ENCODE measurements around the gene OR8D1.

DNA sequence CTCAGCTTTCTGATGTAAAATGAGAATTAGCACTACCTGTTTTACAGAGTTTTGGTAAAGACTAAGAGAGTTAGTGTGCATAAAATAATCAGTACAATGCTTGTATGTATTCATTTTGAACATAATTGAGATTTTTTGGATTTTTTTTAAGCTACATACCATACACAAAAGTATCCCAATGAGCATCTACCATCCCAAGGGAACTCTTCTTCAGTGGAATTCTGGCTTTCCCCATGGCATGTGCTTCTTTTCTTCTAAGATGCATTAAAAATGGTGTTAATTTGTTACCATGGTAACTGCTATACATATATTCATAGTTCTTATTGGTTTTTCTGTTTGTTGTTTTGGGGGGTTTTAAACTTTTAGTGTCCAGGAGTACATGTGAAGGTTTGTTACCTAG, 17.7 kb downstream of the OR8D1 start:
- TF ChIP-seq, protein P1, sequence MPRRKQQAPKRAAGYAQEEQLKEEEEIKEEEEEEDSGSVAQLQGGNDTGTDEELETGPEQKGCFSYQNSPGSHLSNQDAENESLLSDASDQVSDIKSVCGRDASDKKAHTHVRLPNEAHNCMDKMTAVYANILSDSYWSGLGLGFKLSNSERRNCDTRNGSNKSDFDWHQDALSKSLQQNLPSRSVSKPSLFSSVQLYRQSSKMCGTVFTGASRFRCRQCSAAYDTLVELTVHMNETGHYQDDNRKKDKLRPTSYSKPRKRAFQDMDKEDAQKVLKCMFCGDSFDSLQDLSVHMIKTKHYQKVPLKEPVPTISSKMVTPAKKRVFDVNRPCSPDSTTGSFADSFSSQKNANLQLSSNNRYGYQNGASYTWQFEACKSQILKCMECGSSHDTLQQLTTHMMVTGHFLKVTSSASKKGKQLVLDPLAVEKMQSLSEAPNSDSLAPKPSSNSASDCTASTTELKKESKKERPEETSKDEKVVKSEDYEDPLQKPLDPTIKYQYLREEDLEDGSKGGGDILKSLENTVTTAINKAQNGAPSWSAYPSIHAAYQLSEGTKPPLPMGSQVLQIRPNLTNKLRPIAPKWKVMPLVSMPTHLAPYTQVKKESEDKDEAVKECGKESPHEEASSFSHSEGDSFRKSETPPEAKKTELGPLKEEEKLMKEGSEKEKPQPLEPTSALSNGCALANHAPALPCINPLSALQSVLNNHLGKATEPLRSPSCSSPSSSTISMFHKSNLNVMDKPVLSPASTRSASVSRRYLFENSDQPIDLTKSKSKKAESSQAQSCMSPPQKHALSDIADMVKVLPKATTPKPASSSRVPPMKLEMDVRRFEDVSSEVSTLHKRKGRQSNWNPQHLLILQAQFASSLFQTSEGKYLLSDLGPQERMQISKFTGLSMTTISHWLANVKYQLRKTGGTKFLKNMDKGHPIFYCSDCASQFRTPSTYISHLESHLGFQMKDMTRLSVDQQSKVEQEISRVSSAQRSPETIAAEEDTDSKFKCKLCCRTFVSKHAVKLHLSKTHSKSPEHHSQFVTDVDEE (CRISPR knock-in tag; IDR thresholded peaks at IDR 0.05): no peak
- TF ChIP-seq ZFP3 (CRISPR knock-in tag; IDR thresholded peaks at IDR 0.05) (no peak), ARNTL (CRISPR knock-in tag; IDR thresholded peaks at IDR 0.05; ENCODE audit: borderline replicate concordance, low read depth) (no peak), ZFP30 (CRISPR knock-in tag; IDR thresholded peaks at IDR 0.05) (no peak), OSR1 (CRISPR knock-in tag; IDR thresholded peaks at IDR 0.05) (no peak), ESRRG (CRISPR knock-in tag; IDR thresholded peaks at IDR 0.05) (no peak), RARB (CRISPR knock-in tag; IDR thresholded peaks at IDR 0.05) (no peak), TOX (CRISPR knock-in tag; IDR thresholded peaks at IDR 0.05; ENCODE audit: borderline replicate concordance) (no peak), GLIS3 (CRISPR knock-in tag; IDR thresholded peaks at IDR 0.05) (no peak), TCF4 (CRISPR knock-in tag; IDR thresholded peaks at IDR 0.05; ENCODE audit: borderline replicate concordance) (no peak), ZNF70 (CRISPR knock-in tag; IDR thresholded peaks at IDR 0.05) (no peak)
- TF ChIP-seq, protein P2, sequence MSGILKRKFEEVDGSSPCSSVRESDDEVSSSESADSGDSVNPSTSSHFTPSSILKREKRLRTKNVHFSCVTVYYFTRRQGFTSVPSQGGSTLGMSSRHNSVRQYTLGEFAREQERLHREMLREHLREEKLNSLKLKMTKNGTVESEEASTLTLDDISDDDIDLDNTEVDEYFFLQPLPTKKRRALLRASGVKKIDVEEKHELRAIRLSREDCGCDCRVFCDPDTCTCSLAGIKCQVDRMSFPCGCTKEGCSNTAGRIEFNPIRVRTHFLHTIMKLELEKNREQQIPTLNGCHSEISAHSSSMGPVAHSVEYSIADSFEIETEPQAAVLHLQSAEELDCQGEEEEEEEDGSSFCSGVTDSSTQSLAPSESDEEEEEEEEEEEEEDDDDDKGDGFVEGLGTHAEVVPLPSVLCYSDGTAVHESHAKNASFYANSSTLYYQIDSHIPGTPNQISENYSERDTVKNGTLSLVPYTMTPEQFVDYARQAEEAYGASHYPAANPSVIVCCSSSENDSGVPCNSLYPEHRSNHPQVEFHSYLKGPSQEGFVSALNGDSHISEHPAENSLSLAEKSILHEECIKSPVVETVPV (CRISPR knock-in tag; IDR thresholded peaks at IDR 0.05): no peak
- TF ChIP-seq, protein P3, sequence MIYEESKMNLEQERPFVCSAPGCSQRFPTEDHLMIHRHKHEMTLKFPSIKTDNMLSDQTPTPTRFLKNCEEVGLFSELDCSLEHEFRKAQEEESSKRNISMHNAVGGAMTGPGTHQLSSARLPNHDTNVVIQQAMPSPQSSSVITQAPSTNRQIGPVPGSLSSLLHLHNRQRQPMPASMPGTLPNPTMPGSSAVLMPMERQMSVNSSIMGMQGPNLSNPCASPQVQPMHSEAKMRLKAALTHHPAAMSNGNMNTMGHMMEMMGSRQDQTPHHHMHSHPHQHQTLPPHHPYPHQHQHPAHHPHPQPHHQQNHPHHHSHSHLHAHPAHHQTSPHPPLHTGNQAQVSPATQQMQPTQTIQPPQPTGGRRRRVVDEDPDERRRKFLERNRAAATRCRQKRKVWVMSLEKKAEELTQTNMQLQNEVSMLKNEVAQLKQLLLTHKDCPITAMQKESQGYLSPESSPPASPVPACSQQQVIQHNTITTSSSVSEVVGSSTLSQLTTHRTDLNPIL (CRISPR knock-in tag; IDR thresholded peaks at IDR 0.05; ENCODE audit: low read depth): no peak
- TF ChIP-seq, protein P4, sequence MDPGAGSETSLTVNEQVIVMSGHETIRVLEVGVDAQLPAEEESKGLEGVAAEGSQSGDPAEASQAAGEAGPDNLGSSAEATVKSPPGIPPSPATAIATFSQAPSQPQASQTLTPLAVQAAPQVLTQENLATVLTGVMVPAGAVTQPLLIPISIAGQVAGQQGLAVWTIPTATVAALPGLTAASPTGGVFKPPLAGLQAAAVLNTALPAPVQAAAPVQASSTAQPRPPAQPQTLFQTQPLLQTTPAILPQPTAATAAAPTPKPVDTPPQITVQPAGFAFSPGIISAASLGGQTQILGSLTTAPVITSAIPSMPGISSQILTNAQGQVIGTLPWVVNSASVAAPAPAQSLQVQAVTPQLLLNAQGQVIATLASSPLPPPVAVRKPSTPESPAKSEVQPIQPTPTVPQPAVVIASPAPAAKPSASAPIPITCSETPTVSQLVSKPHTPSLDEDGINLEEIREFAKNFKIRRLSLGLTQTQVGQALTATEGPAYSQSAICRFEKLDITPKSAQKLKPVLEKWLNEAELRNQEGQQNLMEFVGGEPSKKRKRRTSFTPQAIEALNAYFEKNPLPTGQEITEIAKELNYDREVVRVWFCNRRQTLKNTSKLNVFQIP (CRISPR knock-in tag; IDR thresholded peaks at IDR 0.05; ENCODE audit: borderline replicate concordance, low read depth): no peak
